Embryonic facial prominence (tissue), 1 donor: Measurements from ENCODE around the gene ARMH4.

Experiments used
- DNase-seq: peaks from one replicate; pipeline ENCODE4 v3.0.0-alpha.2; 2016; ENCODE audit errors: extremely low spot score

The ARMH4 gene

GRCh38 chr14:57963071-57963470 is 188.9 kb downstream of the ARMH4 start:
- no peak for DNase-seq

GRCh38 chr14:57962325-57963035 is 189.5 kb downstream of the ARMH4 start:
- DNase-seq, result peak; percentile 33

GRCh38 chr14:57961786-57962060 is 190.3 kb downstream of the ARMH4 start:
- no peak for DNase-seq

- no peak for DNase-seq
Measured at GRCh38 chr14:57960946-57961785, 190.8 kb downstream of the ARMH4 start.

- no peak for DNase-seq
Measured at GRCh38 chr14:57957441-57957840, 194.6 kb downstream of the ARMH4 start.
